GM23338 (cell line): ENCODE results near the gene TXNDC17.

ENCODE experiments used
- CTCF ChIP-seq, 2 experiments: fragments of 200-600 bp in 1 of 2; sonication (generic) in 1 of 2; conservative IDR thresholded peaks; 2 replicates each; pipeline versions ENCODE4 v1.5.1 to v1.6.1; 2016 to 2017; ENCODE audit warnings: antibody characterized with exemption in 2 of 2, low read depth in 2 of 2, mild to moderate bottlenecking in 2 of 2, moderate library complexity in 1 of 2
- EZH2 ChIP-seq: fragments of 200-600 bp; sonication (generic); IDR thresholded peaks from one replicate; pipeline ENCODE4 v1.8.0; 2017; ENCODE audit warnings: antibody characterized with exemption, mild to moderate bottlenecking, low read depth; ENCODE audit not compliant: unreplicated experiment
- EZH2phosphoT487 ChIP-seq: fragments of 200-600 bp; sonication (generic); IDR thresholded peaks from one replicate; pipeline ENCODE4 v1.8.1; 2018; ENCODE audit warnings: antibody characterized with exemption; ENCODE audit not compliant: unreplicated experiment
- NANOG ChIP-seq: IDR thresholded peaks from 2 replicates; pipeline ENCODE4 v1.6.1; 2016; ENCODE audit warnings: antibody characterized with exemption, borderline replicate concordance
- POLR2AphosphoS5 ChIP-seq: IDR thresholded peaks from 2 replicates; pipeline ENCODE4 v1.6.1; 2016; ENCODE audit warnings: antibody characterized with exemption, low read depth
- REST ChIP-seq: IDR thresholded peaks from one replicate; pipeline ENCODE4 v1.6.1; 2018; ENCODE audit warnings: antibody characterized with exemption; ENCODE audit not compliant: unreplicated experiment

- TF ChIP-seq EZH2phosphoT487: no peak
- TF ChIP-seq CTCF (conservative IDR thresholded peaks at IDR 0.05; ENCODE audit: low read depth in 2 of 2): peak; percentile 22 to 42; a peak in 3 of 4 replicates
- peak; percentile 53 for TF ChIP-seq EZH2
- TF ChIP-seq POLR2AphosphoS5: no peak; the same call in 1 of the 2 replicates
- TF ChIP-seq NANOG: no peak
- TF ChIP-seq REST: no peak
Observed at GRCh38 chr17:6654841-6655731, 14.2 kb downstream of the TXNDC17 start.
